T1000 (cell line): ENCODE data around the gene DNAJC3.
"Not testable (repeated sequence)": the region's sequence is repeated elsewhere in the genome, so short reads cannot be mapped to it uniquely, and the experiment has no call there.

Experiments used
- DNase-seq: peaks from one replicate; lab custom pipeline; 2025; ENCODE audit warnings: mixed read lengths; lab: John Stamatoyannopoulos, UW

Gene DNAJC3

DNA sequence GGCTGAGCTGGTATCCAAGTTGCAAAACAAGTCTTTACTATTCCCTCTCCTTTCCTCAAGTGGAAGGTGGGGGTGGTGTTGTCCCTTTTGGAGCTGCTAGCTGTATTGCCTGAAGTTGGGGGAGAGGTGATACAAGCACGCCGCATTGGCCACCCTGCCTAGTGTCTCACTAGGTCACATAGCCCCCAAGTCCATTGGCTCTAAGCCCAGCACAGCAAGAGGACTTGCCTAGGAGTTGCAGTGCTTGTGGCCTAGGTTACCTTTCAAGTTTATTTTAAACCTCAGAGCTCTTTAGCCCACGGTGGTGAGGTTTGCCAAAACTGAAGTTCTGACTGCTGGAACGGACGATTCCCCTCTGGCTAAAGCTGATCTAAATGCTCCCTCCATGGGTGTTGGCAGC lies 5.3 kb upstream of the DNAJC3 start:
- DNase-seq = no peak

DNA sequence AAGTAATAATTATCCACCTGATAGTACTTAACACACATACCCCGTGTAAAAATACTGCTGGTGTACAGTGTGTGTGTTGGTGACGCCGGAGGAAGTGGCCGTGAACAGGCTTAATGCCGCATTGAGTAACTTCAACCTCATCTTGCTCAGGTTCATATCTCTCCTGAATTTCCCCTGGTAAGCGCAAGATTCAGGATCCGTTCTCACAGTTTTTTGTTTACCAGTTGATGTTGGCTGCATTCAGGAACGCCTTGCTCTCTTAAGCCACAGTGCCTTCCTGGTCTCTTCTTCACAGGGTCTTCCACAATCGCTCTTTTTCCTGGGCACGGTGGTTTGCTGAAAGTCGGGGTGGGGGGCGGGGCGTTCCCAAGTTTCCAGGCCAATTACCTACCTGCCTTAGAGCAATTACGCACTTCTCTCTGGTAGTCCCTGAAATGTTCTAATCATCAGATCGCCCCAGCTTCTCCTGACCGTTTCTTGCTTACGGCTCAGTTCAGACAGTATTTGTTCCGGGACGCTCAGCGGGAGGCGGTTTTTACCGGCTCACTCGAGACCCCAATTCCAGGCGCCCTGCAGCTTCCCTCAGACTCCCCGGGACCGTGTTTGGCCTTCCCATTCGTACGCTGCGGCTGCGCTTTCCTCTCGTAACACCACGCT lies 706 bp upstream of the DNAJC3 start:
- DNase-seq = no peak

DNA sequence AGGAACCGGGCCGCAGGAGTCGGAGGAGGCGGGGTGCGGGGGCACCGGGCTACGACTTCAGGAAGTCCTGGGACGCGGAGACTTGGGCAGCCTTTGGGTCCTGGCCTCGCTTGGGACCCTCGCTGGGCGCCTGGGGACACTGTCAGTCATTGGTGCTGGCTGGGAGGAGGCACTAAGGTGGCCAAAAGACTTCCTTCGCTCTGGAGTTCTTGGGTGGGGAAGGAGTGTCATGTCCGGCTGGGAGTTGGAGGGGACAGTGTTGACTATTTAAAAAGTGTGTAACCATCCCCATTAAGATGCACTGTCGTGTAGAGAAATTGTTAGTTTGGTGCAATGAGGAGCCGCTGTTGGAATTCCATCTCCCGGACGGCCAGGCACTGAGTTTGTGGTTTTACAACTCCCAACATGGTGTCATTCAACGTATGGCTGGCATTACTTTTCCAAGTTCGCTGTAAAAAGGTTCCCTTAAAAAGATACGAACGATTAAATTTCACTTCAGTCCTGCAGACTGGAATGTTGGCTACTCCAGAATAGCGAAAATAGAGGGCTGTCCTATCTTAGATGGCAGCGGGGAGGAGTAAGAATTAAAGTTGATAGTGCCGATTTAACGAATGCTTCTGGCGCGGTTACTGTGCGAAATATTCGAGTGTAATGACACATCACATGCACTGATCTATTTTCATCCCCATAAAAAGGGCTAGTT lies 776 bp downstream of the DNAJC3 start:
- no peak for DNase-seq

DNA sequence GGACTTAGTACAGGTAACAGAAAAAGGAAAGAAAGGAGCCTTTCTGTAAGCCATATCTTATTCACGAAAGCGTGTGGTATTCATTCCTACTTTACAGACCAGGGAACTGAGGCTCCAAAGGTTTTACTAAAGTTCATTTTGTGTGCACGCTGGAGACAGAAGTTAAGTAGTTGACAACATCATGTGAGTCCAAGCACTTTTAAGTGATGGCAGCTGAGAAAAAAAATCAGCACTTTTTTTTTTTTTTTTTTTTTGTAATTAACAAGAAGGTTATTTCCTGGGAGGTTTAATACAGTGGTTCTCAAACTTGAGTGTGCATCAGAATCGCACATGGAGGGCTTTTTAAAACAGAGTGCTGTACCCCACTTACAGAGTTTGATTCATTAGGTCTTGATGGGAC lies 2.0 kb downstream of the DNAJC3 start:
- DNase-seq = no peak

DNA sequence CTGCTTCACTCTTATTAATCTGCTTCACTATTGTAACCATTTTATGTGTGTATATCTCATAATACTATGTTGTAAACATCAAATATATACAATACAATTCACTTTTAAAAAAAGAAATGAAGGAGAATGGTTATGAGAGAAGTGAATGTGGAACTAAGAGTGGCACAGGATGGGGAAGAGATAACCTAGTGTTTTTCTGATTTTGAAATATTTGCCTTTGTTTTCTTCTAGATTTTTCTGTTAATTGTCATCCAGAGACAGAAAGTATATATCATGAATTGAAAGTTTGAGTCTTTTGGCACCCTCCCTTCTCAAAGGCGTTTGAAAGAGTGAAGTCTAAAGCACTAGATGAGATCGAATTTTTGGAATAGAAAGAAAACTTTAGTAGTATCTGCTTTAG lies 2.8 kb downstream of the DNAJC3 start:
- DNase-seq = no peak

DNA sequence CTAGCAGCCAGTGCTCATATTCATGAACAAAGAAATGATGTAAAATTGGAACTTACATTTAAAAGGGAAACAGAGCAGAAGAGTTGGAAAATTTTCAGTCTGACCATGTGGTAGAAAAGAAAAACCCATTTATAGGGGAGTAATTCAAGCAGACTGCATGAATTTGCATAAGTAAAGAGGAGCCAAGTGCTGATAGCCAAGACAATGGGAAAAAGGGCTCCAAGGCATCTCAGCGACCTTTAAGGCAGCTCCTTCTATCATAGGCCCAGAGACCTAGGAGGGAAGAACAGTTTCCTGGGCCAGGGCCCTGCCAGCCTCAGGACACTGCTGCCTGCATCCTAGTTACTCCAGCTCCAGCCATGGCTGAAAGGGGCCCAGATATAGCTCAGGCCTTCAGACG lies 7.5 kb downstream of the DNAJC3 start:
- no peak for DNase-seq

DNA sequence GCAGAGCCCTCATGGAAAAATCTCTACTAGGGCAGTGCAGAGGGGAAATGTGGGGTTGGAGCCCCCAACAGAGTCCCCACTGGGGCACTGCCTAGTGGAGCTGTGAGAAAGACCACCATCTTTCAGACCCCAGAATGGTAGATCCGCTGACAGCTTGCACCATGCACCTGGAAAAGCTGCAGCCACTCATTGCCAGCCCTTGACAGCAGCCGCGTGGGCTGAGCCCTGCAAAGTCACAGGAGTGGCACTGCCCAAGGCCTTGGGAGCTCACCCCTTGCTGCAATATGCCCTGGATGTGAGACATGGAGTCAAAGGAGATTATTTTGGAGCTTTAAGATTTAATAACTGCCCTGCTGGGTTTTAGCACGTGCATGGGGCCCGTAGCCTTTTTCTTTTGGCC lies 8.0 kb downstream of the DNAJC3 start:
- DNase-seq = not testable (repeated sequence)

DNA sequence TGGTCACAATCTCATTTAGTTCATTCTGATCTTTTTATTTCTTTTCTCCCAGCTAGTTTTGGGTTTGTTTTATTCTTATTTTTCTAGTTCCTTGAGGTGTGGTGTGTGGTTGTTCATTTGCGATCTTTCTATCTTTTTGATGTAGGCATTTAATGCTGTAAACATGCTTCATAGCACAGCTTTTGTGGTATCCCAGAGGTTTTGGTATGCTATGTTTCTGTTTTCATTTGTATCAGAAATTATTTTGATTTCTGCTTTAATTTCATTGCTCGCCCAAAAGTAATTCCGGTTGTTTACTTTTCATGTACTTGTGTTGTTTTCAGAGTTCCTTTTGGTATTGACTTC lies 12.6 kb downstream of the DNAJC3 start:
- no peak for DNase-seq

DNA sequence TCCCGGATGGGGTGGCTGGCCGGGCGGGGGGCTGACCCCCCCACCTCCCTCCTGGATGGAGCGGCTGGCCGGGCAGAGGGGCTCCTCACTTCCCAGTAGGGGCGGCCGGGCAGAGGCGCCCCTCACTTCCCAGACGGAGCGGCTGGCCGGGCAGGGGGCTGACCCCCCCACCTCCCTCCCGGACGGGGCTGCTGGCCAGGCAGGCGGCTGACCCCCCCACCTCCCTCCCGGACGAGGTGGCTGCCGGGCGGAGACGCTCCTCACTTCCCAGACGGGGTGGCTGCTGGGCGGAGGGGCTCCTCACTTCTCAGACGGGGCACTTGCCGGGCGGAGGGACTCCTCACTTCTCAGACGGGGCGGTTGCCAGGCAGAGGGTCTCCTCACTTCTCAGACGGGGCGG lies 14.0 kb downstream of the DNAJC3 start:
- not testable (repeated sequence) for DNase-seq

DNA sequence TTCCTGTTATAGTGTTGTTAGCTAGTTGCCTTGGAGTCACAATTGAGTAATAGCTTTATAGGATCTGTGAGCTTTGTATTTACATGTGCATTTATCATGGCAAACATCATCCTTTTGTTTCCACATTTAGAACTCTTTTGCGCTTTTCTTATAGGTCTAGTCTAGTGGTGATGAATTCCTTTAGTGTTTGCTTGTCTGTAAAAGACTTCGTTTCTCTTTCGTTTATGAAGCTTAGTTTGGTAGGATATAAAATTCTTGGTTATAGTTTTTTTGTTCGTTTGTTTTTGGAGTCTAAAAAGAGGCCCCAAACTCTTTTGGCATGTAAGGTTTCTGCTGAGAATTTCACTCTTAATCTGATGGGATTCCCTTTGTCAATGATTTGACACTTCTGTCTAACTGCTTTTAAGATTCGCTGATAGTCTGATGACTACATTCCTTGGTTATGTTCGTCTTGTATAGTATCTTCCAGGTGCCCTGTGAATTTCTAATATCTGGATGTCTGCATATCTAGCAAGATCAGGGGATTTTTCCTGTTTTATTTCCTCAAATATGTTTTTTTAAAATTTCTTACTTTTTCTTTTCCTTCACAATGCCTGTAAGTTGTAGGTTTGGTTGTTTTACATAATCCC lies 20.2 kb downstream of the DNAJC3 start:
- no peak for DNase-seq

DNA sequence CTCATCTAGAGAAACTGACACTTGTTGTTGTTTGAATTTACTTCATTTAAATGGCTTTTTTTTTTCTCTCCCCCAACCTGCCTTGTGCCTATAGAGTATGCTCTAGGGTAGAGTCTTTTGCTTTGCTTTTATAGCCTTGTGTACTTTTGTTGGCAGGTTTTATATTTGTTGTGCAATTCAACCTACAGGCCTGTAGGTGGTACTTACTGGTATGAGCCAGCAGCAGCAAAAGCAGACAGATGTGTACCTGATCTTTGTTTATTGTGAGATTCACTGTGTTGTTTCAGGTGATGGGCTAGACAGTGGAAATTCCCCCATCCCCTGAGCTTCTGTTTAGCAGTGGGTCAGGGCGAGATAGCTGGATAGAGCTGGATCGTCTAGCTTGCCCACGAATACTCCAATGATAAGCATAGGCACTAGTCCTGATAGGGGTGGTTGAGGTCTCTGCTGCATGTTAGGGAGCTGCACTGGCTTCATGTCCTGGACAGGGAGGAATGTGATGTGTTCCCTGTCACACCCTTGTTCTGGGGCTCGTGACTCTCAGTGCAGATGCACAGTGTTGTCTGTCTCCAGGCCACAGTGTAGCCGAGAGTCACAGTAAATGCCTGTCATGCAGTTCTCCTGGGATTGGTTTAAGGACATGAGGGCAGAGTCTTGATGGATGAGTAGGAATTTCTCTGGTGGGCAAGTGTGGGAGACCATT lies 21.3 kb downstream of the DNAJC3 start:
- DNase-seq = no peak

DNA sequence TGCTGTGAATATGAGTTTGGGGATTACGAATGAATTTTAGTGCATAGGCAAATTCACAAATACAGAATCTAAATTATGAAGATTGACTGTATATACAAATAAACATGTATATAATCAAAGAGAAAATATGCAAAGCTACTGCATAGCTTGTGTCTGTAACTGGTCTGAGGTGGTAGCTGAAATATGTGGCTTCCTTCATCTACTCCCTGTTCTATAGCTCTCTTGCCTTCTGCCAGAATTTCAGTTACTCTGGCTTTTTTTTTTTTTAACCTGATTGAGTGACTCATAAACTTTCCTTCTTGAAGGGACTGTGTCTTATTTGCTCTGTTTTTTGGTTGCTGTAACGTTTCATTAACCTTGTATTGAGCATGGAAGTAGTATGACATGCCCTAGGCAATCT lies 26.6 kb downstream of the DNAJC3 start:
- DNase-seq = no peak

DNA sequence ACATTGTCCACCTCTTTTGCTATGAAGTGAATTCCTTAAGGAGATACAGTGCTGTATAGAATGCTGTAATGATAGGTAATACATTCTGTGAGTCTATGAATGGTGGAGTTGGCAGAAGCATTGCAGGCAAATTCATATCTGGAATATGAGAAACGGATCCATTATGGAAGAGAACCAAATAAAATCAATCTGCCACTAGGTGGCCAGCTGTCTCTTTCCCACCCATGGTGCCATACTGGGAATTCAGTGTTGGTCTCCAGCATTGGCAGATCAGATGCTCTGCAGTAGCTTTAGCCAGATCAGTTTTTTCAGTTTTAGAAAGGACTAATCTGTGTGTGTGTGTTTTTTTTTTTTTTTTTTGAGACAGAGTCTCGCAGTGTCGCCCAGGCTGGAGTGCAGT lies 27.6 kb downstream of the DNAJC3 start:
- no peak for DNase-seq

DNA sequence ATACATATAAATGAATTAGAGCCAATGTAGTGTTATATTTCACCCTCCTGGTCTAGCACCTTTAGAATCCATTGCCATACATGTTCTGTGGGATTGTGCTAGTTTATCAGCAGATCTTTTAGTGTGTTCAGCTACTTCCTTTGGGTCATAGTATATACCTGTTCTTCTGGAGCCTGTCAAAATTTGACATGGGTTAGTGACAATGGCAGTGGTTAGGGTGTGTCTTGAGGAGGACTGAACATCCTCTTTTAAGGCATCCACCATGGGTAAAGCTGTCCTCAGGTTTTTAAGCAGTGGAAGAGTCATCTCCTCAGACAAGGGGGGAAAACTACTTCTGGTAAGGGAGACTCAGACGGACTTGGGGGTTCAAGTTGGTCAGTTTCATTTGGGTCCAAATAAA lies 29.4 kb downstream of the DNAJC3 start:
- no peak for DNase-seq

DNA sequence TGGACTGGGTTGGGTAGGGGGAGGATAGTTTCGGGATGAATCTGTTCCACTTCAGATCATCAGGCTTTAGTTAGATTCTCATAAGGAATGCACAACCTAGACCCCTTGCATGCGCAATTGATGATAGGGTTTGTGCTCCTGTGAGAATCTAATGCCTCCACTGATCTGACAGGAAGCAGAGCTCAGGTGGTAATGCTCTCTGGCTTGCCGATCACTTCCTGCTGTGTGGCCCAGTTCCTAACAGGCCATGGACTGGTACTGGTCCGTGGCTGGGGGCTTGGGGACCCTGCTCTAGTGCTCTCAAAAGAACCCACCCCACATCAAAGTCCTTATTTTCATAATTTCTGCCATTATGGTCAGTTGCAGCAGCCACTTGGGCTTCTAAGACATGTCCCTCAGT lies 30.1 kb downstream of the DNAJC3 start:
- DNase-seq = no peak

DNA sequence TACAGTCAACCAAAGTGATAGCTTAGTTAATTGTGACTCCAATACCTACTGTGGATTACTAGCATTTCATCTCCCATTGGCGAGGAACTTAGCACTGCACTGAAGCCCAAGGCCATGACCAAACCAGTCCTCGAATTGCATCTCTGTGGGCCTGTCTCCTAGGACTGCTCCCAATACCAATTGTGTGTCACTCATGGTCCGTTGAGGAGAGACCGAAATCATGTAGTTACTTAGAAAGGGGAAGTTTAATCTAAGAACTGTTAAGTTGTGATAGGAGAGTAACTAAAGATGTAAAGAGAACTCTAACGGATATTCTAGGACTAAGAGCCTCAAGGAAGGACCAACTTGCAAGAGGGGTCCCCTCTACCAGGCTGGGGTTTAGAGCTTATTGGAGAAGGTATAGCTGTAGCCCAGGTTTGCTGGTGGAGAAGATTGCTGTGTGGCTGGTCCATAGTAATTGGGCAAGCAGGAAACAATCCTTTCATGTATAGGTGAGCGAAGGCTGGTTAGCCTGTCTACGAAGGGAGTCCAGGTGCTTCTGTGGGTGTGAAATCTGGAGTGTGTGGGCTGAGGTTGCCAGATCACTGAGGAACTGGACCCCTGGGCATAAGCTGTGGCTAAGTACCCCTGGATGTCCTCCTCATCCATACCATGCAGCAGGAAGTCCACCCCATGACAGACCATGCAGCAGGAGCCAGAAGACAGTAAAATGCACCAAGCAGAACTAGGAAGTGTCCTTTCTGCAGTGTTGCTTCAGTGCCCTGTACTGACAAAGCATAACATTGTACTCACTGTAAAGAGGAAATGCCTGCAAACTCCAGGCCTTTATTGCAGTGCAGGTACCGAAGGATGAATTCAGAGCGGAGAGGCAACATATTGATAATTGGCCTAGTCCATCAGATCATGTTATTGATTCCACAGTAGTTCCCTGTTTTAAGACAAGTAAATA lies 30.8 kb downstream of the DNAJC3 start:
- no peak for DNase-seq

DNA sequence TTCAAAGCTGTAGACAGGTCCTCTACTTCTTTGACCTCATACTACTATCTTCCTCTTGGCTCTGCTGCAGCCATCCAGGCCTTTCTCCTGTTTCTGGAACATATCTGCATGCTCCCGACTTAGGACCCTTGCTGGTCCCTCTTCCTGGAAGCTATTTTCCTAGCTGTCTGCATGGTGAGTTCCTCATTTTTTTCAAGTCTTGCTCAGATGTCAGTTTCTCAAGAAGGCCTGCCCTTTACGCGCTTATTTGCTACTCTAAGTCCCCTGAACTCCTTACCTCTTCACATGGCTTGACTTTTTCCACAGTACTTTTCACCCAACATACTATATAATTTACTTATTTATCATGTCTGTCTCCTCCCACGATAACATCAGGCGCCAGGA lies 31.4 kb downstream of the DNAJC3 start:
- DNase-seq = no peak

DNA sequence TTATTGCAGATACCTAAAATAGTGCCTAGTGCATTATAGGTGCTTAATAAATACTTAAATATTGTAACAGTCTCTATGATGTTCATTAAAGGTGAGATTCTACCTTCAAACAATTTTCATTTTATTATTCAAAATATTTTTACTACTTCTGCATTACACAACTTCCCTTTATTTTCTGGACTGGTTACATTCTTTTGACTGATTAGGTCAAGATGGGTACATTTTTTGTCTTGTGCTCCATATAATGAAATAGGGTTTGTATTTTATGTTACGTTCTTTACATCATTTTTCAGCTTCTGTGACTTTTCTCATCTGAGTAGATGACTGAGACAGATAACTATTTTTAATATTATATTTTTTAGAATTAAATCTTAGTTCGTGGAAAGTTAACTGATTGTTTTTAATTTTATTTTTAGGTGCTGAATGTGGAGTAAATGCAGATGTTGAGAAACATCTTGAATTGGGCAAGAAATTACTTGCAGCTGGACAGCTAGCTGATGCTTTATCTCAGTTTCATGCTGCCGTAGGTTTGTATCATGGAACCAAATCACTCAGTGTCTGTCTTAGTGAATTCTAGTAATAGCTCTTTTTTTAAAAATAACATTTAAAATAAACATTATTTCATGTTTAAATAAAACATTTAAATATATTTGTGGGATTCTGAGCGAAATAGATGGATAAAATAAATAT lies 32.0 kb downstream of the DNAJC3 start:
- no peak for DNase-seq

DNA sequence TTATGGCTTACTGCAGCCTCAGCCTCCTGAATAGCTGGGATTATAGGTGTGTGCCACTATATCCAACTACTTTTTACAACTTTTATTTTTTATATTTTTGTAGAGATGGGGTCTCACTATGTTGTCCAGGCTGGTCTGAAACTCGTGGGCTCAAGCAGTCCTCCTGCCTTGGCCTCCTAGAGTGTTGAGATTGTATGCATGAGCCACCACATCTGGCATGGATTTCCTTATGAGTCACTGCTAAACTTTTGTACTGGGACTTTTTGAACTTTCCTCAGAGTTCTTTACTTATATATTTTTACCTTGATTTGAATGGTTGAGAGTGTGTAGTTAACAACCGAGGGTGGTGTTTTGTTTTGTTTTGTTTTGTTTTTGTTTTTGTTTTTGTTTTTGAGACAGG lies 33.4 kb downstream of the DNAJC3 start:
- DNase-seq = no peak

DNA sequence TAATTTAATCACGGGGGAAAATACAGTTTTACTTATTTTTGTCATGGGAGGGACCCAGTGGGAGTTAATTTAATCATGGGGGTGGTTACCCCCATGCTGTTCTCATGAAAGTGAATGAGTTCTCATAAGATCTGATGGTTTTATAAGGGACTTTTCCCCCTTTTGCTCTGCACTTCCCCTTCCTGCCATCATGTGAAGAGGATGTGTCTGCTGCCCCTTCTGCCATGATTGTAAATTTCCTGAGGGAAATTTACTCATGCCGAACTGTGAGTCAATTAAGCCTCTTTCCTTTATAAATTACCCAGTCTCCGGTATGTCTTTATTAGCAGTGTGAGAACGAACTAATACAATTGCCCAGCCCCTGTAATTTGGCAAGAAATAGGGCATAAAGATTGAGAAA lies 35.9 kb downstream of the DNAJC3 start:
- not testable (repeated sequence) for DNase-seq

DNA sequence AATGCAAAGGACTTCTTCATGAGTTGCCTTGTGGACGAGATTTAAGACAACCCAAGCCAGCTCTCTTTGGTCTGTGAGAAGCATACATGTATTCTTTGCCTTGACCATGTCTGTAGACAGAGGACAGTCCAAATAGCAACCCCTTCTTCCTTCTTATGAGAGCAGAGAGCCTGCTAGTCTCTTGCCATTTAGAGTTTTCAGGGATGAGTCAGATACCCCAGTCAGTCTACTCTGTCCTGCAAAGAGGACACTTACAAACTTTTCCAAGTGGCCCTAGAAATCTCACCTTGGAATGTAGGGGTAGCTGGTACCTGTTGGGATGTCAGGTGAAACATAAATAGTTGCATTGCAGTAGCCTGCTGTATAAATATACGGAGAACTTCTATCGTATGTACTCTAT lies 36.7 kb downstream of the DNAJC3 start:
- DNase-seq = no peak
